Rectal smooth muscle tissue (tissue), 1 donor: ENCODE results near the gene HYI.
A peak's percentile ranks its signal among the peaks of the same experiment; 100 is the strongest.
"Not testable (repeated sequence)": the region's sequence is repeated elsewhere in the genome, so short reads cannot be mapped to it uniquely, and the experiment has no call there.

Experiments used
- H3K27ac ChIP-seq: one replicate; pipeline ENCODE4 v1.7.0; 2013; ENCODE audit warnings: low read depth, low read length, inconsistent platforms
- H3K27me3 ChIP-seq: one replicate; pipeline ENCODE4 v1.7.0; 2013; ENCODE audit warnings: low read length; ENCODE audit not compliant: control insufficient read depth, insufficient read depth
- H3K36me3 ChIP-seq: one replicate; pipeline ENCODE4 v1.7.0; 2013; ENCODE audit warnings: low read length; ENCODE audit not compliant: control insufficient read depth, insufficient read depth
- H3K4me1 ChIP-seq: one replicate; pipeline ENCODE4 v1.7.0; 2013; ENCODE audit warnings: low read length; ENCODE audit not compliant: control insufficient read depth, insufficient read depth
- H3K4me3 ChIP-seq: one replicate; pipeline ENCODE4 v1.7.0; 2013; ENCODE audit warnings: low read length
- H3K9ac ChIP-seq: one replicate; pipeline ENCODE4 v1.7.0; 2013; ENCODE audit warnings: low read length

Gene HYI

GRCh38 chr1:43458379-43458778 is 4.6 kb upstream of the HYI start:
- not testable (repeated sequence) for H3K4me3 ChIP-seq, H3K27me3 ChIP-seq, H3K27ac ChIP-seq, H3K4me1 ChIP-seq, H3K36me3 ChIP-seq, H3K9ac ChIP-seq

- Histone ChIP-seq H3K27ac (no peak overlapping the region), H3K9ac (no peak overlapping the region), H3K36me3 (peaks cover 14% of the 10 kb centered on the region), H3K27me3 (no peaks in the 10 kb centered on the region), H3K4me1 (peaks cover 9% of the 10 kb centered on the region), H3K4me3 (peak overlapping the region; percentile 23)
These were observed 1.6 kb upstream of the HYI start for GRCh38 chr1:43455213-43455889.

- Histone ChIP-seq H3K4me1 (peaks cover 9% of the 10 kb centered on the region), H3K4me3 (peak overlapping the region; percentile 71), H3K9ac (no peak overlapping the region), H3K36me3 (peaks cover 23% of the 10 kb centered on the region), H3K27me3 (no peaks in the 10 kb centered on the region), H3K27ac (peak overlapping the region; percentile 87)
These were observed 710 bp upstream of the HYI start for GRCh38 chr1:43454270-43455011.

- Histone ChIP-seq H3K4me3 (peak overlapping the region; percentile 51), H3K9ac (peak overlapping the region; percentile 3), H3K27me3 (no peaks in the 10 kb centered on the region), H3K36me3 (peaks cover 29% of the 10 kb centered on the region), H3K4me1 (peaks cover 9% of the 10 kb centered on the region), H3K27ac (peak overlapping the region; percentile 87)
These were observed 816 bp downstream of the HYI start for GRCh38 chr1:43452789-43453441.

GRCh38 chr1:43451701-43452532 is 1.8 kb downstream of the HYI start:
- no peak overlapping the region for H3K9ac ChIP-seq
- peaks cover 38% of the 10 kb centered on the region for H3K36me3 ChIP-seq
- no peak overlapping the region for H3K27ac ChIP-seq
- no peak overlapping the region for H3K4me3 ChIP-seq
- no peaks in the 10 kb centered on the region for H3K27me3 ChIP-seq
- peaks cover 9% of the 10 kb centered on the region for H3K4me1 ChIP-seq

GRCh38 chr1:43451157-43451591 is 2.6 kb downstream of the HYI start:
- Histone ChIP-seq H3K4me1 (peaks cover 9% of the 10 kb centered on the region), H3K4me3 (no peak overlapping the region), H3K27me3 (no peaks in the 10 kb centered on the region), H3K27ac (no peak overlapping the region), H3K36me3 (peaks cover 45% of the 10 kb centered on the region), H3K9ac (no peak overlapping the region)

- Histone ChIP-seq H3K36me3 (peaks cover 53% of the 10 kb centered on the region), H3K4me1 (peaks cover 9% of the 10 kb centered on the region), H3K4me3 (no peak overlapping the region), H3K27ac (no peak overlapping the region), H3K27me3 (no peaks in the 10 kb centered on the region), H3K9ac (no peak overlapping the region)
These were observed 3.3 kb downstream of the HYI start for GRCh38 chr1:43450251-43450941.

- no peak overlapping the region for H3K9ac ChIP-seq
- no peaks in the 10 kb centered on the region for H3K27me3 ChIP-seq
- H3K36me3 ChIP-seq, result peaks cover 54% of the 10 kb centered on the region
- H3K27ac ChIP-seq, result no peak overlapping the region
- no peak overlapping the region for H3K4me3 ChIP-seq
- H3K4me1 ChIP-seq, result peaks cover 8% of the 10 kb centered on the region
These were observed 4.0 kb downstream of the HYI start for GRCh38 chr1:43449708-43450069.

- Histone ChIP-seq H3K4me3 (no peak overlapping the region), H3K36me3 (peaks cover 60% of the 10 kb centered on the region), H3K9ac (no peak overlapping the region), H3K27me3 (no peaks in the 10 kb centered on the region), H3K27ac (no peak overlapping the region), H3K4me1 (peaks cover 7% of the 10 kb centered on the region)
These were observed 4.6 kb downstream of the HYI start for GRCh38 chr1:43448955-43449707.

GRCh38 chr1:43447891-43448708 is 5.6 kb downstream of the HYI start:
- no peak overlapping the region for H3K27ac ChIP-seq
- H3K36me3 ChIP-seq, result peaks cover 67% of the 10 kb centered on the region
- H3K4me3 ChIP-seq, result no peak overlapping the region
- no peak overlapping the region for H3K9ac ChIP-seq
- no peaks in the 10 kb centered on the region for H3K27me3 ChIP-seq
- peaks cover 7% of the 10 kb centered on the region for H3K4me1 ChIP-seq
